B cell (primary cell): ENCODE results near the gene HIC1.

Experiments
- EZH2 ChIP-seq: IDR thresholded peaks from 2 replicates; pipeline ENCODE4 v1.6.1; 2012; ENCODE audit warnings: borderline replicate concordance, low read depth, mild to moderate bottlenecking, moderate library complexity, low read length; ENCODE audit not compliant: insufficient read depth, poor library complexity, severe bottlenecking
- TF ChIP-seq, protein P1 (sequence below): fragments of 200-600 bp; IDR thresholded peaks from one replicate; pipeline ENCODE4 v1.8.0; 2022; ENCODE audit warnings: antibody characterized with exemption, mild to moderate bottlenecking

DNA sequence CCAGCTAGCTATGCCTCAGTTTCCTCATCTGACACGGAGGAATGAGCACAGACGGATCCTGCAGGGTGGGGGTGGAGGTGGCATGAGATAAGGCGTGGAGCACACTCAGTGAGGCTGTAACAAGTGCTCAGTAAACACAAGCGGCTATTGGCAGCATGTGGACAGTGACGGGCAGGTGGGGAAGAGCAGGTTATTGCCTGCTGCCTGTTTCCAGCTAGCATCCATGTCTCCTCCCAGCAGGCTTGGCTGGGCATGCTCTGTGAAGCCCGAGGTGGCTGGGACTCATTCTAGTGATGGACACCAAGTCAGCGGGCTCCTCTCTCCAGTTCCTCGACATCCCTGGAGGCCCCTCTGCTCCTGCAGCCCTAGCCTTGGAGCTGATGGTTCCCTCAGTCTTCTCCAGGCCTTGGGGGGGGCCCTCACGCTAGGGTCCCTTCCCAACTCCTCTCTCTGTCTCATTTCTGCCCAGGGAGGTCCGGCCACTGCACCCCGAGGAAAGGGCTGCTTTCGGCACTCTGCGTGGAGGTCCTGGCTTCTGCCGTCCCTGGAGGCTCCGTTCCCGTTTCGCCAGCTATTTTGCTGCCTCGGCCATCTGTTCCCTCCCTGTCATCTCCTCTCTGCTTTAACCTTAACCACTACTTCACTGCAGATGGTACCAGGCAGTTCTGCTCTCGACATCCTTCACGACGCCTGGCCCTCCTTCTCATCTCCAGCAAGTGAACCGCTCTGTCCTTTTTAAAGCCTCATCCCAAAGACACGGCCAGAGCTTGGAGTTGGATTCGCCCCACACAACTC lies 36.0 kb upstream of the HIC1 start:
- TF ChIP-seq, protein P1, sequence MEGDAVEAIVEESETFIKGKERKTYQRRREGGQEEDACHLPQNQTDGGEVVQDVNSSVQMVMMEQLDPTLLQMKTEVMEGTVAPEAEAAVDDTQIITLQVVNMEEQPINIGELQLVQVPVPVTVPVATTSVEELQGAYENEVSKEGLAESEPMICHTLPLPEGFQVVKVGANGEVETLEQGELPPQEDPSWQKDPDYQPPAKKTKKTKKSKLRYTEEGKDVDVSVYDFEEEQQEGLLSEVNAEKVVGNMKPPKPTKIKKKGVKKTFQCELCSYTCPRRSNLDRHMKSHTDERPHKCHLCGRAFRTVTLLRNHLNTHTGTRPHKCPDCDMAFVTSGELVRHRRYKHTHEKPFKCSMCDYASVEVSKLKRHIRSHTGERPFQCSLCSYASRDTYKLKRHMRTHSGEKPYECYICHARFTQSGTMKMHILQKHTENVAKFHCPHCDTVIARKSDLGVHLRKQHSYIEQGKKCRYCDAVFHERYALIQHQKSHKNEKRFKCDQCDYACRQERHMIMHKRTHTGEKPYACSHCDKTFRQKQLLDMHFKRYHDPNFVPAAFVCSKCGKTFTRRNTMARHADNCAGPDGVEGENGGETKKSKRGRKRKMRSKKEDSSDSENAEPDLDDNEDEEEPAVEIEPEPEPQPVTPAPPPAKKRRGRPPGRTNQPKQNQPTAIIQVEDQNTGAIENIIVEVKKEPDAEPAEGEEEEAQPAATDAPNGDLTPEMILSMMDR, result no peak
- no peak for TF ChIP-seq EZH2
